Cortex of kidney (tissue), 1 donor: ENCODE data around the gene COX20.

ENCODE experiments used
- DNase-seq: peaks from one replicate; lab custom pipeline; 2025; lab: John Stamatoyannopoulos, UW

The COX20 gene

DNA sequence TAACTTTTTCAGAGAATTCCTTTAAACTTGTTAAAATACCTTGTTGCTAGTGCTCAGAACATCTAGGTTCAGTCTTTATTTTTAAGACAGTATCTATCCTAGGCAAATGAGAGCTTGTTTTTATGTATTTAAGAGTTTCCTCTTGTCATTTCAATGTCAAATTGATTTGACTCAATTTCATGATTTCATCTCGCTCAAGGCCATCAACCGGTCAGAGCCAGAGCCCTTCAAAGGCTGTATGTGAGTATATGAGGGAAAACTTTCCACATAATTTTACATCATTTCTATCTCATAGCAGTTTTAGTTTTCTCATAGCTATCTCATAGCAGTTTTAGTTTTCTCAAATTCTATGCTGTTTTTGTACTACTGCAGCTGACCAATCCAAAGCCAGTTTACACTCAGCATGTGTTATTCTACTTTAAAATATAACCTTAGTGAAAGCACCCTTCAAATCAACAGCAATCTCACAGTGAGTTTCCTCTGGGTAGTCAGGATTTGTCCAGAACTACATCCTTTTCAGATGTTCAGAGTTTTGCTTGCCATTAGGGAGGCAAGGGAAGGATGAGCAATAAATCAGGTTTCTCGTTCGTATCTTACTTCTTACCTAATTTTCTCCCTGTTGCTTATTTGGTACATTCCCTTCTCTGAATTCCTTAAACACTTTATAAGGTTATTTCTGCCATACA lies 16.2 kb downstream of the COX20 start:
- DNase-seq: no peak

DNA sequence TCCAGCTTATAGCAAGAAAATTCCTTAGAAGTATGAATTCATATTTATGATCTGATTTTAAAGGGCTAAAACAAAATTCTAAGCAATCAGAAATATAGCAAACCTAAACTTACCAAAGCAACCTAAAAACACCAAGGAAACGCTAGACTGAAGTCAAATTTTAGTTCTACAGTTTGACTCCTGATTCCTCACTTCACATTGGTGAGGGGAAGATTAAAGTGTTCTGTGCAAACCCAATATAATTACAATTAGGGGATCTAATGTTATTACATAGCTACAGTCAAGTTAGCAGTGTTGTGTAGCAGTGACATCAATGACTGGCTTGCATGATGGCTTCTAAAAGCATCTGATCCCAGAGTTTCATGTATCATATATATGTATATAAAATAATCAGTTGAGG lies 17.2 kb downstream of the COX20 start:
- no peak for DNase-seq

DNA sequence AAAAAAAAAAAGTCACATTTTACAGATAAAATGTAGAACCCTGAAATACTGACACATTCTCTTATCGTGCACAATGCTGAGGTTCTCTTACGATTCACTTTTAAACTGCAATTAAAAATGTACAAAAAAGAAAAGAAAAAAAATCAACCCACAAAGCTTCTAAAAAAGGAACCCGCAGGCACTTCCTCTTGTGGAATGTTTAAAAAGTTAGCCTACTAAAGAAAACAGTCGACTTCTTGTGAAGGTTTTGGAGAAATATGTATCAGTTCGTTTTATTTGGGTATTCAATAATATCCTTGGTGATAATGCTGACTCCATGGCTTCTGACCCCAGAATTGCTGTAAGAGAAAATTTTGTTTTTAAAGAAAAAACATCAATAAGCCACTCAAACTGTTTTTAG lies 18.7 kb downstream of the COX20 start:
- DNase-seq: no peak

DNA sequence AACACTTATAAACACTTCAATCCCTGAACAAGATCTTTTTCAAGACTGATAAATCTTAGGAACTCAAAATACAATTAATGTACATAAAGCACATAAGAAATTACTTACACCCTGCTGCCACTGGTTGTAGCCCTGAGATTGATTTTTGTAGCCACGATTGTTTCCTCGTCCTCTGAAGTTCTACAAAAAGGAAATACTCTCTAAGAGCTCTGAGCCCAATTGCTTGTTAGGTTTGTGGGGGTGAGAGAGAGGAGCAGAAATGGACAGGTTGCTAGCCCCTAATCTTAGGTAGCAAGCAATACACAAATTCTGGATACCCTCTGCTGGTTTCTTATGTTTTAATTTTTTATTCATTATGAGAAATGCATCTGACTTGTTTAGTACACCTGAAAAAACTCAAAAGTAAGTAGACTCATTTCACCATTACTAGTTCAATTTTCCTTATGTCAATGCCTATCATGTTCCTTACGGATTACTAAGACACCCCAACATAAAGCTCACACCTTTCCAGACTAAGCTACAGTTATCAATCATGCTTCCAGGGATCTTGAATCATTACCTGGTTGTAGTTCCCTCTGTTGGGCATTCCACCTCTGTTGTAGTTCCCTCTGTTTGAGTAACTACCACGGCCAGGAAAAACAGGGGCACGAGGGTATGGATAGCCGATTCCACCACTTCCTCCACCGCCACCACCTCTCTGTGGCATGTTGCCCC lies 19.6 kb downstream of the COX20 start:
- no peak for DNase-seq

DNA sequence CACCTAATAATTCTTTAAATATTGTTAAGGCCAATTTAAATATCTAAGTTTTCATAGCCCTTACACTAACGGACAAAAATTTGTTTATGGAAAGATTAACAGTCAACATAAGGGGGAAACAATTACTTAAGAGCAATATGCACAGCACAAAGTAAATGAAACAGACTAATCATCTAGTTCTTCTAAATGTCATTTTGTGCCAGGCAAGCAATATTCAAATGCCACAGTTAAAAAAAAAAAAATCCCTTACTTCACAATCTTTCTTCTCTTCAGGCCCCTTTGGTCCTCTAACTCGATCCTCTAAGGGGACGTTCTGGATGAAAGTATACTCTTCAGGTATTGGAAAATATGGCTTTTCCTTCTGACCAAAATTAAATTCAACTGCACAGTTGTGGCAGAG lies 22.3 kb downstream of the COX20 start:
- DNase-seq: no peak

DNA sequence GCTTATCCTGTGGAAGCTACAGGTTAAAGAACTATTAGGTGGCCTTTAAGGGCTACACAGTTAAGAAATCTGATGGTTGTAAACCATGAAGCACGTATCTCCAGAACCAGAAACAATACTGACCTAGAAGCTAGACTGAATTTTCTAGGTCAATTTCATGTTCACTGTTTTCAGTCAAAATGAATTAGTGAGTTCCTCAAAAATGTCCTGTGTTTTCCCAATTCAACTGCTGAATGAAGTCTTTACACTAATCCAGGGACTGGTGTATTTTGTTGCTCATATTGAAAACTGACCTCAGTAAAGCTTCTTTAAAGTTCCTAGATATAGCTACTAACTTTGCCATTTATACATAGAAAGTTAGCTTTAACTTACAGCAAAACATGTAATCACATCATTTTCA lies 22.9 kb downstream of the COX20 start:
- no peak for DNase-seq

DNA sequence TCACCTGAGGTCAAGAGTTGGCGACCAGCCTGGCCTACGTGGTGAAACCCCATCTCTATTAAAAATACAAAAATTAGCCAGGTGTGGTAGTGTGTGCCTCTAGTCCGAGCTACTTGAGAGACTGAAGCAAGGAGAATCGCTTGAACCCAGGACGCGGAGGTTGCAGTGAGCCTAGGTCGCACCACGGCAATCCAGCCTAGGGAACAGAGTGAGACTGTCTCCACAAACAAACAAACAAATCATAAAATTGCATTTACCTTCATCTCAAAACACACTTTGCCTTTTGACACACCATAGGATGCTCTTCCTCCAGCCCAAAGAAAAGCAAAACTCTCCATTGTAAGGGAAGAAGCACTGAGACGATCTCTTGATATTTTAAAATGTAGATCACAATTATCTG lies 24.6 kb downstream of the COX20 start:
- DNase-seq: no peak

DNA sequence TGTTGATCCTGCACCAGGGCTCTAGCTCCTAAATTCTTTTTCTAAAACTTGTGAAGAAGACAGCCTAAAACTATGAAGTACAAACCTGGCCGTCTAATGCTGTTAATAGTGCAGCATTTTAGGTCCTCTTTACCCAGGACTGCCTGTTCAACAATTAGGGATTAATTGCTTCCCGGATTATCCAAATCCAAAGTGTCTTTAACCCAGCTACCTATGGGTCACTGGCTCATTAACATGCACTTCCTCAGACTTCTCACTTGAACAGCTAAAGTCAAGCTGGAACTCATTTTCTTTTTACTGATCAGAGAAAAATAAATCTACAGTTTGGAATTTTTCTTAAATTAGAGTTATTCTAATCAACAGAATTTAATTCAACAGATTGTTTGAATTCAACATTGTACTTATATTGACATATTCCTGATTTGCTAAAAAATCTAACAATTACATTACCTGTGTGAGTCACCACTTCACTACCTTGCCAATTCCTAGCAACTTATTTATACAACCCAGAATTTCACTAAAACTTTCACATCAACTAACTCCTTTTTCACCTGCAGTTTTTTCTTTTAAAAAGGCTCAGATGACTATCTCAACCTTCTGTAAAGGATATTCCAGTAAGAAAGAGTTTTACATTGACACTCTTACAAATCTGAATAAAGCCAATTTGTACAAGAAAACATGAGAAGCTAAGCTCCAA lies 25.6 kb downstream of the COX20 start:
- no peak for DNase-seq

DNA sequence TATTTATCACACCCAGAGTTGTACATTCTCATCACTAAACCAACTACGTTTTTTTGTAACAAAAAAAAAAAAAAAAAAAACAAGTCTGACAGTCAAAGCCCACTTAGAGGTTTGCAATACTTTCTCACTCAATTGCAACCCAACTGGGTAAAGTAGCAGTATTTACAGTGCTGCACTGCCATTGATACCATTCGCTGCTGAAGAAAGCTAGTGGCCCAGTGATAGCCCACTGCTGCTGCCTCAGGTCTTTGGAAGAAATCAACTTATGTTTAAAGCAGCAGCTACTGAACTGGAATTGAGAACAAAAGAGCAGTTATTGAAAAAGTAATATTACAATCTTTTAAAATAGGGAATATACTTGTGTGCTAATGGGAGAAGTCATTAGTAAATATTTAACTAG lies 26.2 kb downstream of the COX20 start:
- no peak for DNase-seq

DNA sequence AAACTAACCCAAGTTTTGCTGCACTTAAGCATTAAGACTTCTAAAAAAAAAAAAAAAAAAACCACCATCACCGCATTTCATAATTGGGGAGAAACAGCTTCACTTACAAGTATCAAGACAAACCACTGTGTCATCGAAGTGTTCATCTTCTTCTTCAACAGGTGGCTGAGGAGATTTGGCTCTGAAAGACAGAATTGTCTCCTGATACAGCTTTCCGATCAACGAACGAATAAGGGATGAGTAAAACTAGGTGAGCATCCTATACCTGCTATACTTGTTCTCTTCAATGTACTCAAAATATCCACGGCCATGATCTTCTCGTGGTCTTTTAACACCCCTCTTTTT lies 26.9 kb downstream of the COX20 start:
- DNase-seq: no peak

DNA sequence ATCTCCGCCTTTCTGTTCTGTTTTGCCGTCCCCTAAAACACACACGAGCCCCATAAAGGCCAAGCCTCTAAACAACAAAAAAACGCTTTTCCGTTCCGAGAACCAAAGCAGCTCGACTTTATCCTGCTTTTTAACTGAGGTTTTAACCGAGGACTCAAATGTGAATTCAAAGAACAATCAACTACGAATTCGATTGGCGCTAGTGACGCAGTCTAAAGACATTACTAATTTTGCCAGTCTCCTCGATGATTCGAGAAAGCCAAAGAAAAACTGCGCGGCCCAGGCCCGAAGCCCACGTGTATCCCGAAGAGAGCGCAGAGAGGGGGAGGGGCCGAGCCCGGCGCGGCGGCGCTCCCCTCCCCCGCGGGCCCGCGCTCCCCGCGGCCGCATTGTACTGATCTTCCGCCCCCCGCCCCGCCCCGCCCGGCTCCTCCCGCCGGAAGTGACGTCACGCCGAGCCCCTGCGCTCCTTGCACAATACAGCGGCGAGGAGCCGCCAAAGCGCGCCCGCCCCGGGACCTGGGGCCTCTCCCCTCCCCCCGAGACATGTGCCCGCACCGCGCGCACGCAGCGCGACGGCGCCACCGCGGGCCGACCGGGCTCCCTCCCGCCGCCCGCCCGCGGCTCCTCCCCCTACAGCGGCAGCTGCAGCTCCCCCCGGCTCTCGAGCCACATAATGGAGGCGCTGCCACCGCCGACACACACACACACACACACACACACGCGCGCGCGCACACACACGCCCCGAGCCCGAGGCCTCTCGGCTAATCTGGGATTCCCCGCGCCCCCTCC lies 27.4 kb downstream of the COX20 start:
- peak; percentile 41 for DNase-seq

DNA sequence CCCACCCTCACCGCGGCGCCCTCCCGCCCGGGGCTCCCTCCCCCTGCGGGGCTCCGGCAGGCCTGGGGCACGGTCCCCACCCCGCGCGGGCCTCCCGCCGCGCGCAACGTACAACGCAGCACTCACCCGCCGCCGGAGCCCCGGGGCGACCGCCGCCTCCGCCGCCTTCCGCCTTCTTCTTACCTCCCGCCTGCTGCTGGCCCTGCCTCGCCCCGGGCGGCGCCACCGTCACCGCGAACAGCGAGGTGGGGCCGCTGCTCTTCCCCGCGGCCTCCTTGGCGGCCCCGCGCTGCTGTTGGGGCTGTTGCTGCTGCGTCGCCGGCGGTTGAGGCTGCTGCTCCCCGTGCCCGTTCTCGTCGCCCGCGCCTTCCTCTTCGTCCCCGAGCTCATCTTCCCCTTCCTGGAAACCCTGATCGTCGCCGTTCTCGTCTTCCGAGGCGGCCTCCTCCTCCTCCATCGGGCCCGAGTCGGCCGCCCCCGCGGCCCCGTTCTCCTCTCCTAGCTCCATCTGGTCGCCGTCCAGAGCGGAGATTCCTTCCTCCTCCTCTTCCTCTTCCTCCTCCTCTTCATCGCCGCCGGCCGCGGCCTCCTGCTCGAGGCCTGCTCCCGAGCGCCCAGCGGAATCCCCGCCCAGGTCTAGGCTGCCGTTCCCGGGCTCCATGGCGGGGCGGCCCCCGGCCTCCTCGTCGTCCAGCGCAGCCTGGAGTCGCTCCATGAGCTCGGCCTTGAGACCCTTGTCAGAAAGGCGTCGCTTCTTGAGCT lies 28.2 kb downstream of the COX20 start:
- no peak for DNase-seq

DNA sequence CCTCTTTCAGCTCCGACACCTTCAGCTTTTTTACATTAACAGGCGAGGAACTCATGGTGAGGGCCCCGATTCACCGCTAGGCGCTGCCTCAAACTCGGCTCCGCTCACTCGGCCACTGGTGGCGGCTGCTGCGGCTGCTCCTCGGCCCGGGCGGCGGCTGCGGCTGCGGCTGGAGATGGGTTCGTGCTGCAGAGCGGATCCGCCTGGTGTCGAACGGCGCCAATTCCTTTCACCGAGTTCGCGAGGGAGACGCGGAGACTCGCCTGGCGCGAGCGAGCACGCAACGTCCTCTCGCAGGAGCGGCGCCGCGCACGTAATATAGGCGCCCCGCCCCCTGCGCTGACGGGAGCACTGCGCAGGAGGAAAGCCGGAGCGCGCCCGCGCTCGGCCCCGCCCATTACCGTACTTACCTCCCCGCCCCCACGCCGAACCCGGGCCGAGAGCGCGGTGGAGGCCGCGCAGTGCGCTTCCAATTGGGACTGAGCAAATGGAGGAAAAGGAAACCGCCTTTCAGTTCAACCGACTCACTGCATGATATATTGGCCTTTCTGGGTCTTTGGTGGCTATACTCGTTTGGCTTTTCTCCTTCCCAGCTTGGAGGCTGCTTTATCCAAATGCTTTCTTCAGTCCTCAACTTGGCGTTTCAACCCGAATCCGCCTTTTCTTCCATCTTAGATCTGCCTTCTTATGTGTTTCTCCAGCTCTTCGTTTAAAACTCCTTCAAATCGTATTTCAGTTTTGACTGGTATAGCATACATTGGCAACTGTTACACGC lies 29.0 kb downstream of the COX20 start, which contains the start of gene HNRNPU:
HNRNPU (minus strand) TSS at position 291 of the 775 bp plus-strand sequence; CDS start at position 55, 236 bp downstream.
- peak; percentile 53 for DNase-seq

DNA sequence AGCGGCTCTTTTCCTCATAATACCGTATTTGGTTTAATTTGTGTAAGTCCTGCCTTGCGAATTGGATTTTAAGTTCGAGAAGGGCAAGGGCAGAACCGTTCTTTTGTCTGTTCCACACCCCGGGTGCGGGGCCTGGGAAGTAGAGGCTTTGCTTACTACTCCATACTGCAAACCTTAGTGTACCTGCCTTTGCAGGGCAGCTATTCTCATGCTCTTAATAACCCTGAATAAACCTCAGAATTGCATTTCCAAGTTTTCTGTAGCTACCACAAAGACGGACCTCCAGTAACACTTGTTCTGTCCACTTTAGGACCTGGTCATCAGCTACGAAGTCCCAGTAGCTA lies 29.5 kb downstream of the COX20 start:
- no peak for DNase-seq

DNA sequence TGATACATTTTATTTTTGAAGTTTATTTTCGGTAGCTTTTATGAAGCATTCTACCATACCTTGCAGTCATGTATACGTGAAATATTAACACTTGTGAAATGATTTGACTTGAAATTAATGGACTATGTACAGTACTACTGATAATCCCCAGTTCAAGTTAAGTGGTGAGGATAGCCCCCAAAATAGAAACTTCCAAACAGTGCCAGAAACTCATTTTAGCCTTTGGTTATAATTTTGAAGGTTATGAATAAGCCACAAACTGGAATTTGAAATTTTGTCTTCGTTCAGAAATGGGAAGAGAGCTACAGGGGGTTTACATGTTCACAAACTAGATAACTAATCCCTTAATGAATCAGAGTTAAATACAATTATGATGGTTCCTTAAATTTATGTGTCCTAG lies 30.4 kb downstream of the COX20 start:
- DNase-seq: no peak

DNA sequence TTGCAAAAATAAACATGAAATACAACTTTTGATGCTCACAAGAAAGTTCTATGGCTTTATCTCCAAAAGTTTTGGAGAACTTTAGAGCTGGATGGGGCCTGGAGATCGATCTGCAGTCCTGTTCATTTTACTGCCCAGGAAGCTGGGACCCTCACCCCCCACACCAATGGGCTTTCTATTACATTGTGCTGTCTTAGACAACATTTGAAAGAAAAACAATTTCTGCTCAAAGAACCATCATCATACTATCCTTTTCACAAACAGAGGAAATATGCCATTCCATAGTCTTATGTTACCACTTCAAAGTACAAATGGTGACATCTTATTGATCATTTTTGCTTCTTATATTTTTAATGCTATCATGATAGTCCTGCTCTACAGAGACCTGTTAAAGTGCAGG lies 30.9 kb downstream of the COX20 start:
- no peak for DNase-seq

DNA sequence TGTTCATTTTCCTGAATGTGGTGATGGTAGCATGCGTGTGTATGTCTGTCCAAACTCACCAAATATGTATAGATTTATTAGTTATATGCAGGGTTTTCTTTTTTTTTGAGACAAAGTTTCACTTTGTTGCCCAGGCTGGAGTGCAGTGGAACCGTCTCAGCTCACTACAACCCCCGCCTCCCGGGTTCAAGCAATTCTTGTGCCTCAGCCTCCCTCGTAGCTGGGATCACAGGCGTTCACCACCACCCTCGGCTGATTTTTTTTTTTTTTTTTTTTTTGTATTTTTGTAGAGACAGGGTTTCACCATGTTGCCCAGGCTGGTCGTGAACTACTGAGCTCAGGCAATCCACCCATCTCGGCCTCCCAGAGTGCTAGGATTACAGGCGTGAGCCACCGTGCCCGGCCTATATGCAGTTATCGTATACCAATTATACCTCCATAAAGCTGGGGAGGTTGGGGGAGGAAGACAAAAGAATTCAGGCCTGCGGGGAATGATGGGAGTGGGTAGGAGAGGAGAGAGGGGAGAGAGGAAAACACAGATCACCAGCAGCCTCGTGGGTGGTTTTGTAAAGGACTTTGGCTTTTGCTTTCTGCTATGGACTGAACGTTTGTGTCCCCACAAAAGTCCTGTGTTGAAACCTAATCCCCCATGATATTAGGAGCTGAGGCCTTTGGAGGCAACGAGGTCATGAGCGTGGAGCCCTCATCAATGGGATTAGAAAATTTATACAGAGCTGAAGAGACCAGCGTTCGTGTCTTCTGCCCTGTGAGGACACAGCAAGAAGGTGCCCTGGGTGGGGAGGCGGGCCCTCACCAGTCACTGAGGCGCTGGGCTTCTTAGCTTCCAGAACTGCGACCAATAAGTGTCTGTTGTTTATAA lies 33.3 kb downstream of the COX20 start:
- no peak for DNase-seq

DNA sequence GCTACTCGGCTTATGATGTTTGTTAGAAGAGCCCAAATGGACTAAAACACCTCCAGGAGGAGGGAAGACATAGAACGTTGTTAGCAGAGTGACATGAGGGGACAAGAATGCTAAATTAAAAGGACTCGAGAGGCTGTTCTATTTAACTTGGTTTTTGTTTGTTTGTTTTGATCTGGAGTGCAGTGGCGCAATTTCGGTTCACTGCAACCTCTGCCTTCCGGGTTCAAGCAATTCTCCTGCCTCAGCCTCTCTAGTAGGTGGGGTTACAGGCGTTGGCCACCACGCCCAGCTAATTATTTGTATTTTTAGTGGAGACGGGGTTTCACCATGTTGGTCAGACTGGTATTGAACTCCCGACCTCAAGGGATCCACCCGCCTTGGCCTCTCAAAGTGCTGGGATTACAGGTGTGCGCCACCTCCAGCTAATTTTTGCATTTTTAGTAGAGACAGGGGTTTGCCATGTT lies 33.9 kb downstream of the COX20 start:
- DNase-seq: no peak

DNA sequence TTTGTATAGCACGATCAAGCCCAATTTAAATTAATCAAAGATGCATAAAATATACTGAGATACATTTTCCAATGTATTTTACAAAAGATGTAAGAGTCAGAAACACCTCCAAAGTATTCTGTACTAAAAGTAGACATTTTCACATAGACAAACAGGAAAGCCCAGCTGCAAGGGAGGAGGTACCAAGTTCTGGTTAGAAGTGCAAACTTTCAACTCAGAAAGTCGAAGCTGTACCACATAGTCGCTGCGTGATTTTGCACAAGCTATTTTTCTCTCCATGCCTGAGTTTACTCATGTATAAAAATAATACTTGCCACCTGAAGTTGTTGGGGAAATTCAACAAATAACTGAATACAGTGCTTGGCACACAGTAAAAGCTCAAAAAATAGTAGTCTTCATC lies 34.5 kb downstream of the COX20 start:
- DNase-seq: no peak
